Measurements from ENCODE around the gene OGT.

Gene OGT

DNA sequence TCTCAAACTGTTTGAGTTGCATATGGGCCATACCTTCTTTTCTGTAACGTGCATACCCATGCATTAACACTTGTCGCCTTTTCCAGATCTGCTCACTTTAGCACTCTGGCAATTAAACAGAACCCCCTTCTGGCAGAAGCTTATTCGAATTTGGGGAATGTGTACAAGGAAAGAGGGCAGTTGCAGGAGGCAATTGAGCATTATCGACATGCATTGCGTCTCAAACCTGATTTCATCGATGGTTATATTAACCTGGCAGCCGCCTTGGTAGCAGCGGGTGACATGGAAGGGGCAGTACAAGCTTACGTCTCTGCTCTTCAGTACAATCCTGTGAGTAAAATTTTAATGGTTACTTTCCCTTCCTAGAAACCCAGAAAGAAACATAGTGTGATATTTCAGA is 4.8 kb downstream of the OGT start:
- in situ Hi-C loops (cut with MboI; ENCODE audit: low sequenced_read_pairs): no loop called here

DNA sequence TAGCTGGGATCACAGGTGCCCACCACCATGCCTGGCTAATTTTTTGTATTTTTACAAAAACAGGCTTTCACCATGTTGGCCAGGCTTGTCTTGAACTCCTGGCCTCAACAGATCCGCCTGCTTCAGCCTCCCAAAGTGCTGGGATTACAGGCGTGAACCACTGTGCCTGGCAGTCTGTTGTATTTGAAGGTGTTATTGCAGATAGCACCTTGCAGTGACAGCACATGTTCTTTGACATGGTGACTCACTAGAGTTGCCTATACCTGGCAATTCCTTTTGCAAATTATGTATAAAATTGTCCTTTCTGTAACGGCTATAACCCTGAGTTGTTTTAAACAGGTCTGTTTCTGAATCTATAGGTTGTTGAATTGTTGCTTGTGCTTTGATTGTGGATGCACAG is 7.9 kb downstream of the OGT start:
- in situ Hi-C loops (cut with MboI; ENCODE audit: low sequenced_read_pairs): no loop called here

DNA sequence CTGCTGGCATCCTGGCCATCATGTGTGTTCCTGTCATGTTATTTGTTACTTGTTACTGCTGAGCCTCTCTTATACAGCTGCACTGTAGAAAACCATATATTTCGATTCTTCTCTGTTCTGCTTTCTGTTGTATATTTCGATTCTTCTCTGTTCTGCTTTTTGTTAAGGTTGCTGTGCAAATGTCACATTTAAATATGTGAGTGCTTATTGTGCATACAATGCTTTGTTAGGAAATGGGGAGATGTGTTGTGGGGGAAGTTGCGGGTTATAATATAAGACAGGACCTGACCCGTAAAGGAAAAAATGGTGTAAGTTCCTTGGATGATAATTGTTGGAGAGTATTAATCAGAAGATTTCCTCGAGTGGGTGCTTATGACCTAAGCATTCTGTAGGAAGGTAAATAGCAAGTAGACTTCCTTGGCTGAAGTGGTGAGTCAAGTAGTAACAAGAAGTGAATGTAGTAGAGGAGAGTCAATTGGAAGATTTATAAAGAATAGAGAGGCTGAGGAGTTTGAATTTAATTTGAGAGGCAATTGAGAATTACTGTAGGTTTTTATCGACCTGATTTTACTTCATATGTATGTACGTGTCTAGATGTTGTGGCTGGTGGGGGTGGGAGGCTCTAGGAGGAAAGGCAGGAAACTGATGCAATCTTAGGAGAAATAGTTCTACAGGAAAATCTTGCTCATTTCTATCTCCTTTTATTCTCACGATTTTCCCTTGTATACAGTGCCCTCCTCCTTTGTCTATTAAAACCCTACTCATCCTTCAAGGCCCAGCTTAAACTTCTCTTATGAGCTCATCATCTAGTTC is 8.5 kb downstream of the OGT start:
- in situ Hi-C loops (cut with MboI; ENCODE audit: low sequenced_read_pairs): no loop called here

DNA sequence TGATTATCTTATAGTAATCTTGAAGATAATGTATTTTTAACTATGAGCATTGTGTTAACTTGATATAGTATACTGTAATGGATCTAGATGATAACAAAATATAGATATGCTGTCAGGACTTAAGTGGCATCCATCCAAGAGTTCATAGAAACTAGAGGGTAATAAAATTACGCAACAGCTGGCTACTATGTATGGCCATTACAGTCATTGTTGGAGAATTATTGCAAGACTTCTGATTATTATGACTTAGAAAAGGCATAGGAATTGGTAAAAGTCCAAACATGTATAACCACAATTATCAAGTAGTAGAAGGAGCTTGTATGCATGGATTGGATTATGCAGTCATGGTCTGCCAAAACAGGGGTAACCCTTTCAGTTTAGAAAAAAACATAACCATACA is 9.5 kb downstream of the OGT start:
- in situ Hi-C loops (cut with MboI; ENCODE audit: low sequenced_read_pairs): no loop called here

DNA sequence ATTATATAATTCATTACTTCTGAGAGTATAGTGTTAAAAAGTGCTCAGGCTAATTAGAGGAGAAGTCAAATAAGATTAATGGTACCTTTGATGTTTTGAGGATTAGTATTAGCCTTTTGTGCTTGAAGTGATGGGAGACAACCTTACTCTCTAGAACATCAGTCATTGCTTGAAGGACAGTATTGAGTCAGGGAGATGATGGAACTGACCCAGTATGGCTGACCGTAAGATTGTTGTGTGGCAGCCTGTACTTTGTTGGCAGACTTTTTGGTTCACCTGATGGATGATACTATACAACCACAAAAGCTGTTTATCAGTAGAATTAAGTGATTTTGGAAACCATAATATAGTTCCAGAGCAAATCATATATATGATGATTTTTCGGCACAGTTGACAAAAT is 9.9 kb downstream of the OGT start:
- in situ Hi-C loops (cut with MboI; ENCODE audit: low sequenced_read_pairs): no loop called here

DNA sequence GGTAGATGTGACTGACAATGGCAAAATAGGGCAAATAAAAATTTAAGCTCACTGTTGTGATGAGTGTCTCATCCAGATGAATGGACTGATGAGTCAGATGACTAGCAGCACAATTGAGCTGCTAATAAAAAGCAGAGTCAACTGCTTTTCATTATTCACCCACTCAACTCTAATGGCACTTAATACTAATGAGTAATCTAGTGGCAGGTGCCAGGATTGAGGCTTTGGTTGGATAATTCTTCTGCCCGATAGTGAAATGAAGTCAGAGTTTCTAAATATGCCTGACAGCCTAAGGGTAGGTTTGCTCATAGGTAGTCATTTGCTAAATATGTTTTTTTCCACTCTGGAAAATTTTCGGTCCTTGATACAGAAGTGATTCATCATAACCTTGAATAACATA is 10.4 kb downstream of the OGT start:
- in situ Hi-C loops (cut with MboI; ENCODE audit: low sequenced_read_pairs): no loop called here

DNA sequence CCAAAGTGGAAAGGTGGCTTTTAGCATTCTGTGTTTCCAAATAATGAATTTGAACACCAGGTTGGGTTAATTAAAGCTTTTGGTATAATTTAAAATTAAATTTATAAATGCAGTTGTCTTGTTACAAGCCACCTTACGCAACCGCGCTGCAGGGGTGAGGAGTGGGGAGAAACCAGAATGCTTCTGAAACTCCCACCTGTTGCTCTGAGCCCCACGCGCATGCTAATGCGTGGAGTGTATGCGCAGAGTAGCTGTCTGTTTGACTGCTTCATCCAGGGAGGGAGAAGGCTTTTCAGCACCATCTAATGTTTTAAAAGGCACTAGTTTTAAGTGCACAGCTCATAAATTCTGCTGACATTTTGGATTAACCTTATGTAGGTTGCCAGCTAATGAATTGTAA is 12.5 kb downstream of the OGT start:
- in situ Hi-C loops (cut with MboI; ENCODE audit: low sequenced_read_pairs): no loop called here

DNA sequence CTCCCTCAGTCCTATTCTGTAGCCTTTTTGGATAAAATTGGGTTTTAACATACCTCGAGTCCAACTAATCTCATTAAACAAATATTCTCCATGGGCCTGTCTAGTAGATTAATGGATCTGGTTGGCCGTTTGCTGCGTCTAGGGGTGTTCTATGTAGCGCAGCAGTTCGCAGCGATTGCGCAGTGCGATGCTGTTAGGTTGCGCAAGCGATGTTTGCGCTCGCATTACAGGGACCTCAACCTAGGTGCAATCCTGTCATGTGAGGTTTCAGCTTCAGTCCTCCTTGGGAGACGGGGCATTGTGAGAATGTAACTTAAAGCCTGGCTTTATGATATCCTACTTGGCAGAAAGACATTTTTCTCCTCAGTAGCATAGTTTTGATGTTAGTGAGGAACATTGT is 14.0 kb downstream of the OGT start:
- in situ Hi-C loops (cut with MboI; ENCODE audit: low sequenced_read_pairs): no loop called here

DNA sequence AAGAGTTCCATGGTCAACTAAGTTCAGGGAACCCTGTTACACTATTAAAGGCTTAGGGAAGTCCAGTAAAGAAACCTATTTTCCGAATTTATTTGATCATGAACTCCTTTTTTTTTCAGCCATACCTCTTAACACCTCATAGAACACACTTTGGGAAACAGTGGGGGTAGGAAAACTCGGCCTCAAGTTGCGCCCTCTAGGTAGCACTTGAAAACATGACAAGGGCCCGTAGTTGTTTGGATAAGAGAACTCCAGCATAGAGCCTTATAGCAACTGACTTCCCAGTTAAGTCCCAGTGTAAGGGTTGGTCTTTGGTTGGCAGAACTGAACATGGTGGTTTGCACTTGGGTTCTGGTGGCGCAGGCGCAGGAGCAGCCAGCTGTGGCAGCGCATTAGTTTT is 14.4 kb downstream of the OGT start:
- in situ Hi-C loops (cut with MboI; ENCODE audit: low sequenced_read_pairs): no loop called here

DNA sequence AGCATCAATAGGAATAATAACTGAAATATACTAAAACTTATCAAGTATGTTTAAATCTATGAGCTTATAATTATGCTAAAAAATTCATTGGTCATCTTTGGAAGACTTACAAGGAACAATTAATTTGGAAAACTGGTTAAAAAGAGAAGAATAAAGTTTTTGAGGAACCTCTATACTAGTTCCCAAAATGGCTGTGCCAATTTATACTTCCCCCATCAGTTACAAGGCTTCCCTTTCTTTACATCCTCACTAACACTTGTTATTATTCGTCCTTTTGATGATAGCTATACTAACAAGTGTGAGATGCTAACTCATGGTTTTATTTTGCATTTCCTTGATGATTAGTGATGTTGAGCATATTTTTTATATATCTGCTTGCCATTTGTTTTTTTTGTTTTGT is 17.1 kb downstream of the OGT start:
- in situ Hi-C loops (cut with MboI; ENCODE audit: low sequenced_read_pairs): loop anchor here (25.0 kb wide), 1 partner anchor 88 kb away; no protein-coding TSS in a partner anchor

DNA sequence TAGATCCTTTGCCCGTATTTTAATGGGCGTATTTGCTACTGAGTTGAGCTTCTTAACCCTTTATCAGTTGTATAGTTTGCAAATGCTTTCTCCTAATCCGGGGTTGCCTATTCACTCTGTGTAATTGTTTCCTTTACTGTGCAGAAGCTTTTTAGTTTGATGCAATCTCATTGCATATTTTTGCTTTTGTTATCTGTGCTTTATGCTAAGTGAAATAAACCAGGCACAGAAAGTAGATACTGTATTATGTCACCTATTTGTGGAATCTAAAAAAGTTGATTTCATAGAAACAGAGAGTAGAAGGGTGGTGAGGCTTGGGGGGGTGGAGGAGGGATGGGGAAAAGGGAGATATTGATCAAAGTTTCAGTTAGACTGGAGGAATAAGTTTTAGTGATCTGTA is 17.7 kb downstream of the OGT start:
- in situ Hi-C loops (cut with MboI; ENCODE audit: low sequenced_read_pairs): loop anchor here (25.0 kb wide), 1 partner anchor 88 kb away; no protein-coding TSS in a partner anchor

DNA sequence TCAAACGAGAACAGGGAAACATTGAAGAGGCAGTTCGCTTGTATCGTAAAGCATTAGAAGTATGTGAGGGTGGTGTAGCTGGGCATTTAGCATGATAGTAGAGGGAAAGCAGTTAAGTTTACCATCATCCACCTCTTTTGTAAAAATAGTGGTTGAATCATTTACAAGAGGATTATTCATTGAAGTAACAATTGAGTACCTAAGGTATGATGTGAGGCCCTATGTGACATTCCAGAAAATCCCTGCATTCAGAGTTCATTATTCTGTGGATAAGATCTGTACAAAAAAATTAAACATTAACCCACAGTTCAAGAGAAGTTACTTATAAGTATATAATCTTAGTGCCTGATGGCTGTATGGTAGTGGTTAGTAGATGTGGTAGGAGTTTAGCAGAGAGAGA is 23.1 kb downstream of the OGT start:
- in situ Hi-C loops (cut with MboI; ENCODE audit: low sequenced_read_pairs): loop anchor here (25.0 kb wide), 1 partner anchor 94 kb away; no protein-coding TSS in a partner anchor

DNA sequence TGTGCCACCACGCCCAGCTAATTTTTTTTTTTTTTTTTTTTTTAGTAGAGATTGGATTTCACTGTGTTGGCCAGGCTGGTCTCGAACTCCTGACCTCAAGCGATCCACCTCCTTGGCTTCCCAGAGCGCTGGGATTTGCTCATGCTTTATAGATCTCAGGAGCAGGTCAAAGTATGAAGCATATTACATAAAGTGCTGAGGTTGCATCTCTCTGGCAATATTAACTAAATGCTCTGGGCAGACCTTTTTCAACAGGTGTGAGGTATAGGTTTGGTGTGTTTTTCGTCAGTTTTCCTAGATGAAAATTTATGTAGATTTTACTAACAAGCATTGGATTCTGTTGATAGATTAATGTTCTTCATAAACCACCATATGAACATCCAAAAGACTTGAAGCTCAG is 26.0 kb downstream of the OGT start:
- in situ Hi-C loops (cut with MboI; ENCODE audit: low sequenced_read_pairs): loop anchor here (25.0 kb wide), 1 partner anchor 97 kb away; no protein-coding TSS in a partner anchor

DNA sequence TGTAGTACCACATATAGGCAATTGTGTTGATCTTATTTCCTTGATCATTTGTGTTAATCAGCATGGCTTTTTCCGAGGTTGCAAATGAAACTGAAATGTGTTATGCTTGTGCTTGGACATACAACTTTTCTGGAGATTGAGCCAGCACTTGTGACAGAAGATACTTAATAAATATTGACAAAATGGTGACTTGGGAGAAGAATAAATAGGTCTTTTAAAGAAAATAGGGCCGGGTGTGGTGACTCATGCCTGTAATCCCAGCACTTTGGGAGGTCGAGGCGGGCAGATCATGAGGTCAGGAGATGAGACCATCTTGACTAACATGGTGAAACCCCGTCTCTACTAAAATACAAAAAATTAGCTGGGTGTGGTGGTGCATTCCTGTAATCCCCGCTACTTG is 26.9 kb downstream of the OGT start:
- in situ Hi-C loops (cut with MboI; ENCODE audit: low sequenced_read_pairs): loop anchor here (10.0 to 25.0 kb wide), 2 partner anchors 97 to 165 kb away; no protein-coding TSS in a partner anchor

DNA sequence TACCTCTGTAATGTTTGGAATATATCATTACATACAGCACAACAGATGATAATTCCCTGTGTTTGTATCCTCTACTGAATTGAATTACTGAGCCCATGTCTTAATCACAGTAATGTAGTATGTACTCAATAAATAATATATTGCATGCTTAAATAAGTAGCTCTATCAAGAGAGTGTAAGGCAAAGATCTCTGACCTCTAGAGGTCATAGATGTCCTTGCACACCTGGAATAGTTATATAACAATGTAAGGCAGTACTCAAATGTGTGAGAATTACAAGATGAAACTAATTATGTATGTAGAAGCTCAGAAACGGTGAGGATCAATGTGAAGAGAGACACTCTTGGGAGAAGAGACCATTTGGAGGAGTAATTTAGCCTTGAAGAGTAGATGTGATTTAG is 31.0 kb downstream of the OGT start:
- in situ Hi-C loops (cut with MboI; ENCODE audit: low sequenced_read_pairs): loop anchor here (10.0 to 25.0 kb wide), 2 partner anchors 102 to 169 kb away; no protein-coding TSS in a partner anchor

DNA sequence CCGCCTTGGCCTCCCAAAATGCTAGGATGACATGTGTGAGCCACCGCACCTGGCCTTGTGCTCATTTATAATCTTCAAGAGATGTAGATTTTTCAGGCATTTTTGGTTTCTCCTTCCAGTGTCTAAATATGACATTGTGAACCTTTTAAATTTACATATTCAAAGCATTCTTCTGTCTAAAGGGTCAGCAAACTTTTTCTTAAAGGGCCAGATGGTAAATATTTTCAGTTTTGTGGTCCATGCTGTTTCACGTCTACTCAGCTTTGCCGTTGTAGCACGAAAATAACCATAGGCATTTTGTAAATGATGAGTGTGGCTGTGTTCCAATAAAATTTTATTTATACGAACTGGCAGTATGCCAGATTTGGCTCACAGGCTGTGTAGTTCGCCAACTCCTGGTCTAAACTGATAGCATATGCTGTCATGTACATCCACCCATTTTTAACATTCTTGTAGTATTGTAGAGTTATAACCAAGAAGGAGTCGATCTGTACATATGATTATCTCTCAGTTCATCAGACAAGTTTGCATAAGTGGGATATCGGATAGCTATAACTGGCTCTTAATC is 32.7 kb downstream of the OGT start:
- in situ Hi-C loops (cut with MboI; ENCODE audit: low sequenced_read_pairs): loop anchor here (10.0 to 25.0 kb wide), 2 partner anchors 103 to 171 kb away; no protein-coding TSS in a partner anchor

DNA sequence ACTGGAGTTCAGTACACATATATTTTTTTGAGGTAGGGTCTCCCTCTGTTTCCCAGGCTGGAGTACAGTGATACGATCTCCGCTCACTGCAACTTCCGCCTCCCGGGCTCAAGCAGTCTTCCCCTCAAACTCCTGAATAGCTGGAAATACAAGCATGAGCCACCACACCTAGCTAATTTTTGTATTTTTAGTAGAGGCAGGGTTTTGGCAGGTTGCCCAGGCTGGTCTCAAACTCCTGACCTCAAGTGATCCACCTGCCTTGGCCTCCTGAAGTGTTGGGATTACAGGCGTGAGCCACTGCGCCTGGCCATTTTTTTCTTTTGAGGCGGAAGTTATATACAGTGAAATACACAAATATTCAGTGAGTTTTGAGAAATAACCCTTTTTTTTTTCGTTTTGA is 38.5 kb downstream of the OGT start:
- in situ Hi-C loops (cut with MboI; ENCODE audit: low sequenced_read_pairs): loop anchor here (25.0 kb wide), 1 partner anchor 109 kb away; no protein-coding TSS in a partner anchor

DNA sequence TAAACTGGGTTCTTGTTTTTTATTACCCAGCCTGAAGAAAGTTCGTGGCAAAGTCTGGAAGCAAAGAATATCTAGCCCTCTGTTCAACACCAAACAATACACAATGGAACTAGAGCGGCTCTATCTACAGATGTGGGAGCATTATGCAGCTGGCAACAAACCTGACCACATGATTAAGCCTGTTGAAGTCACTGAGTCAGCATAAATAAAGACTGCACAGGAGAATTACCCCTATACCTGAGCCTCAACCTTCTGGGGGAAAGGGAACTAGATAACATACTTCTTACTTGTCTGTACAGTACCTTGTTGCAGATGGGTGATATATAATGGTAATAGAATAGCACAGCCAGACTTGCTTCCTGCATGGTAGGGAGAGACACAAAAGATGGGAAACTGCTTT is 40.7 kb downstream of the OGT start:
- in situ Hi-C loops (cut with MboI; ENCODE audit: low sequenced_read_pairs): loop anchor here (25.0 kb wide), 1 partner anchor 111 kb away; no protein-coding TSS in a partner anchor

DNA sequence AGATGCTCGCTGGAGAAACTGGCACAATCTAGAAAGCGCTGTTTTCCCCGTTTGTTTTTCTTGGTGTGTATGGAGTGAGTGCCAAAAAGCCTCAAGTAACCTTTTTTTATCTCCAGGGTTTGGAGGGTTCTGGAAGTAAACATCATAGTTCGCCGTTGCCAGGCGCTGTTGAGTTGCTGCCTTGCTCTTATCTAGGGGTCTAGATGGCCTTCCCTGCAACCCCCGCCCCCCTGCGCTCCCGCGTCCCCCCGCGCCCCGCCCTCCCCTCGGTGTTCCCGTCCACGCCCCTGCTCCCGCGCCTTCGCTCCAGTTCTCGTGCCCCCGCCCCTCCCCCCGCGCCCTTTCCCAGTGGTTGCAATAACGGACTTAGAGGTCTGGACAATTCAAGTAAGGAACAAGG is 44.8 kb downstream of the OGT start:
- in situ Hi-C loops (cut with MboI; ENCODE audit: low sequenced_read_pairs): no loop called here

DNA sequence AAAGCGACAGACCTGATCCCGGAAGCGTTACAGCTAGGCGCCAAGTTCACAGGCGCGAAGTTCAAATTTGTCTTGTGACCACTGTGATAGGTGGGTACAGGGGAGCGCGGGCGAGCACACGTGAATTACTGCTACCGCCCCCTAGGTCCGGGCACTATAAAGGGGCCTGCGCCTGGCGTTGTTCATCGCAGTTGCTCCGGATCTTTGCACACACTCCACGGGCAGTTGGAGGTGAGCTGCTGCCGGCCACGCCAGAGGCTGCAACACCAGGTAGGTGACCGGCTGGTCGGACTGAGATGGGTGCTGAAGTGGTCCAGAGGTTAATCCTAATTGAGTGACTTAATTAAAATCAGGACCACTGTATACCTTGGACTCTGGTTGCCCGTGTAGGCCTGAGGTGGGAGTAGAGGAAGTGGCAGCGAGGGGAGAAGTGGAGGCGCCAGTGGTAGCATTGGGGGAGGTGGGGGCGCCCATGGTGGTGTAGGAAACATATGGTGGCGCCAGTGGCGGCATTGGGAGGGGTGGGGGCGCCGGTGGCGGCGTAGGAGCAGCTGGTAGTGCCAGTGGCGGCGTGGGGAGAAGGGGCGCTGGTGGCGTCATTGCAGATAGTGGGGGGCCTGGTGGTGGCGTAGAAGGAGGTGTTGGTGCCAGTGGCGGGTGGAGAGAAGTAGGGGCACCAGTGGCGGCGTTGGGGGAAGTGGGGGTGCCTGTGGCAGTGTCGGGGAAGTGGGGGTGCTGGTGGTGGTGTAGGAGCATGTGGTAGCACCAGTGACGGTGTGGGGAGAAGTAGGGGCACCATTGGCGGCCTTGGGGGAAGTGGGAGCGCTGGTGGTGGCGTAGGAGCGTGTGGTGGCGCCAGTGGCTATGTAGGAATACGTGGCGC is 45.6 kb downstream of the OGT start, which contains the start of gene GCNA:
TSS of gene GCNA (plus strand) at position 185 of the 883 bp plus-strand sequence. CDS start 2,385 bp downstream, outside the sequence.
- in situ Hi-C loops (cut with MboI; ENCODE audit: low sequenced_read_pairs): no loop called here
